DMS79 (cell line): ENCODE results near the gene MAP4K4.

ENCODE experiments used
- DNase-seq: peaks from one replicate; lab custom pipeline; 2025; lab: John Stamatoyannopoulos, UW

Gene MAP4K4

DNA sequence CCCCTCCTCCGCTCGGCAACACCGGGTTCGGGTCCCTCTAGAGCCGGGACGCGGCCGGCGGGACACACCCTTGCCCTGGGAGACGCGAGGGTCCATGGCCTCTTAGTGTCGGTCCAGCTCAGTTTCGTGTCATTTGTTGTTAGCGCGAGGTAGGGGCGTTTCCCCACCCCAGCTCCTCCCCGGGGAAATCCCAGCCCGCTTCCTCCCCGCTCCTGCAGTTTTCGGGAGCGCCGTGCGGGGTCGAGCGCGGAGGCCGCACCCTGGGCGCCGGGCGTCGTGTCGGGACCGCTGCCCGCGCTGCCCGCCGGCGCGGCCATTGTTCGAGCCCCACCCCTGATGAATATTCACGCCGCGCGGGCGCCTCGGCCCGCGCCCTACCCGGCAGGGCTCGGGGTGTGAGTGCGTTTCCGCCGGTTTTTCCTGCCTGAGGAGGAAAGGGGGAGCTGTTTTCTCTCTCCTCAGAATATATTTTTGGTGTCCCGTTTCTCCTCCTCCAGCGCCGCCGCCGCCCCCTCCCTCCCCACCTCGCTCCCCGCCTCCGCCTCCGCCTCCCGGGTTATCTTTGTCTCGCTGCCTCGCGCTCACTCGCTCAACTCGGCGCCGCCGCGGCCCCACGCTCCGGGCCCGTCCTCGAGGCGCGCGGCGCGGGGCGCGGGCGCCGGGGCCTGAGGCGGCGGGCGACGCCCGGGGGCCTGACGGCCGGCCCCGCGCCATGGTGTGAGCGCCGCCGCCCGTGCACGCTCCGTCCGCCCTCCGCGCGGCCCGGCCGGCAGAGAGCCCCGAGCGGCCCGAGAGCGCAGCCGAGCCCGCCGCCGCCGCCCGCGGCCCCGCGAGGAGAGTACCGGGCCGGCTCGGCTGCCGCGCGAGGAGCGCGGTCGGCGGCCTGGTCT lies at the start of gene MAP4K4:
MAP4K4 (plus strand) TSS at position 584 of the 890 bp plus-strand sequence. CDS start 374 bp downstream, outside the sequence.
- DNase-seq: peak; percentile 32

DNA sequence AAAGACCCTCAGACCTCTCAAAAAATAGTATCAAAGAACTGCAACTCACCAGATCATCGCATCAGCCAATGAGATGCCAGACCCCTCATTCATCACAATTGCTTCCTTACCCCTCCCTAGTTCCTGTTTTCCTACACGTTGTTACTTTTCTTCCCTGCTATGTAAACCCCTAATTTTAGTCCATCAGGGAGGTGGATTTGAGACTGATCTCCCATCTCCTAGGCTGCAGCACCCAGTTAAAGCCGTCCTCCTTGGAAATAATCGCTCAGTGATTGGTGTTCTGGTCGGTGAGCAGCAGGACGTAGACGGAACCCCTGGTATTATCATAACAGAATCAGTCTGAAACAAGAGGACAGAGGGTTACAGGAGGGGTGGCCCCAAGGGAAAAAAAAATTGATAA lies 44.0 kb upstream of the MAP4K4 start:
- DNase-seq: no peak

DNA sequence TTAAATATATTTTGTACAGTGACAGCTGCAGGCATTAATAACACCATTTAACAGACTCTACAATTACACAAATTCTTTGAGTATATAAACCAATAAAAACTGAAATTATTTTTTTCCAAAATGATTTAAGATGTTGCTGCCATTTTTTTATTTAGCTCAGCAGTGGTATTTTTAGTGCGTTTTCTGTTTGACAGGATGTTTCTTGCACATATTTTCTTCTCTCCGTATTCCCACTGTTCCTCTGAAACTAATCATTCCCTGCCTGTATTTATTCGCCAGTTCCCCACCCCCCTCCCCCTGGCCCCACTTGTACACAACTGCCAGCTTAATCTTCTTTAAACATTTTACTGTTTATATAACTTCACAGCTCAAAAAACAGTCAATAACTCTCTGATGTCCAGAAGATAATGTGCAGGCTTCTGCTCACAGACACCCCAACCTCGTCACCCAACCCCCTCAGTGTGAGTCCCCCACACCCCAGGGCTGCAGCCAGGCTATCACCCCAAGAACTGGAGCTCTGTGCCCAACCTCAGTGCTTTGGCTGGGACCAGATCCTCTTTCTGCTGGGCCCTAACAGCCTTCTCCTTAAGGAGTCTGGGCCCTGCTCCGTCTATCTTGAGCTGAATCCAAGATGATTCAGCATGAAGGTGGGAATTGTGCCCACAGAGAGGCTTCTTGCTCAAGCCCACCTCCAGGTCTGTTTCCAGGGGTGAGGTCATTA lies 41.6 kb upstream of the MAP4K4 start:
- DNase-seq: no peak

DNA sequence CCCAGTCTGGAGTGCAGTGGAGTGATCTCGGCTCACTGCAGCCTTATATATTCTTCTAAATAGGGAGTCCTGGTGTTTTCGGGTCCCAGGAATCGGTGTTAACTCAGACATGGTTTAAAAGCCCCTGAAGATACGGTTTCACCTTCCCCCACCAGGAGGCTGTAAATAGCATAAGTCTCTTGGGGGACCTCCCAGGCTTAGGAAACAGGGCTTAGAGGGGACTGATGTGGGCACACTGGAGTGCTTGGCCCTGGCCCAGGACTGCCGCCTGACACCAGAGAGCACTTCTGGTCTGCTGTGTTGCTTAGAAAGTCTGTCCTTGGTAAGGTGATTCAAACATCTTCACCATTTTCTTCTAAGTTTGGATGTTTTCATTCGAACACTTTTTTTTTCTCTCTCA lies 39.7 kb upstream of the MAP4K4 start:
- DNase-seq: no peak

DNA sequence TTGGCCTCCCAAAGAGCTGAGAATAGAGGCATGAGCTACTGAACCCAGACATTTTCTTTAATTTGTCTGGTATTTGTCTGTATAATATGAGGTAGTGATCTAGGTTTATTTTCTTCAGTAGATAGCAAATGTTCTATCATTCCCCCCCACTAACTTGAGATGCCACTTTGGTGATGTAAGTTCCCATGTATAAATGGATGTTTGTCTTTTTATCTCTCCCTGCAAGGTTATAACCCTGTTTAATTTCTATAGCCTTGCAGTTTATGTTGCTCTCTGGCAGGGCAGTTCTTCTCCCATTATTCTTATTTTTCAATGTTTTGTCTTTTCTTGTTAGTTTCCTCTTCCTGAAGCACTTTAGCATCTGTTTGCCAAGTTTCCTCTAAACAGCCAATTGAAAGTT lies 39.1 kb upstream of the MAP4K4 start:
- DNase-seq: no peak

DNA sequence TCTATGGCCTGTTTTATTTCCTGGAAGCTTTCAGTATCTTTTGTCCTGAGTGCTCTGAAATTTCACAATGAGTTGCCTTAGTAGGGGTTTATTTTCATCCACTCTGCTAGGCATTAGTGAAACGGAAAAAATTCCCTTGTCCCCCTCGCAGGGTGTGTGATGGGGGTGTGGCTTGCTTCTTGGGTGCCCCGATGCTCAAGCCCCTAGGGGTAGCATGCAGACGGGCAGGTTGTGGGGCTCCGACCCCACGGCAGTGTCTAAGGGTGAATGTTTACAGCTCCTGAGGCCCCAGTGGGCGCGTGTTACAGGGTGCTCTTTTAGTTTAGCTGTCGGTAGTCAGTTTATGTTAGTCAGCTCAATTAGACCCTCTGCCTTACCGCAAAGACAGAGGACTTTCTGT lies 32.2 kb upstream of the MAP4K4 start:
- DNase-seq: no peak

DNA sequence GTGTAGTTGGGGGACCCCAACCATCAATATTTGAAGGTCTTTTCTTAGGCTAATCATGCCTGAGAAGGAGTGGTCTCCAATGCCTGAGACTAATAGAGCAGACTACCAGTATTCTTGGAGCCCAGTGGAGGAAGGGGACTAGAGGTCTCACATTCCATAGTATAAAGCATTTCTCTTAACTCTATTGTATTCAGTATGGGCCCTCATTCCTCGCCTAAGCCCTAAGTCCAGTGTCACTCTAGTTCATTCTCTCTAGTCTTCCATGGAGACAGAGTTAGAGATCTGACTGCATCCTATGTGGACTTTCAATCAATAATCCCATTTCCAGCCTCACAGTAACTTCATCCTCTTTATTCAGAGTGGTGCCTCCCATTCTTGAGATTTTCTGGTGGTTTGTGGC lies 29.7 kb upstream of the MAP4K4 start:
- no peak for DNase-seq

DNA sequence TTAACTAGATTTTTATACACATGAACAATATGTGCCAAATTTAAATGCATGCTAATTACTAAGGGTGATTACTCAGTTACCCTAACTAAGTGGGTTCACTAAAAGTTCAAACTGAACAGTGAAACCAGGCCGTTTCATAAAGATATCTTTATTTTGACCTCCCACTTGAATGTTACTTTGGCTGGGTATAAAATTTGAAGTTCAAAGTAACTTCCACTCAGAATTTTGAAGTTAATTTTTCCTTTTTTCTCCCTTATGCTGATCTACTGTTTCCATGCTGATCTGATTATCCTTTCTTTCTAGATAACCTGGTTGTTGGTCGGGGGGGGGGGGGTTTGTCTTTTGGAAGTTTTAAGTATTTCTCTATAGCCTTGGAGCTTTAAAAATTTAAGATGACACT lies 25.5 kb upstream of the MAP4K4 start:
- no peak for DNase-seq

DNA sequence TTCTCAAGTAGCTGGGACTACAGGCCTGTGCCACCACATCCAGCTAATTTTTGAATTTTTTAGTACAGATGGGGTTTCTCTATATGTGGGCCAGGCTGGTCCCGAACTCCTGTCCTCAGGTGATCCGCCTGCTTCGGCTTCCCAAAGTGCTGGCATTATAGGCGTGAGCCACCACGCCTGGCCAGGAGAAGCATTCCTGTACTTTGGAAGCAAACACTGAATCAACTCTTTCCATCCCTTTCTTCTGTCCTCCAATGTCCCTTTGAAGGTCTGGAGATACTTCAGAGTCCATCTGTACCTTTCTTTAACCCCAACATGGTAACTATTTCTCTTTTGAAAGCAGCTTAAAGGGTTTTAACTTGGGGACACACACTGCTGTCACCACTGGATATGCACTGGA lies 23.6 kb upstream of the MAP4K4 start:
- no peak for DNase-seq

DNA sequence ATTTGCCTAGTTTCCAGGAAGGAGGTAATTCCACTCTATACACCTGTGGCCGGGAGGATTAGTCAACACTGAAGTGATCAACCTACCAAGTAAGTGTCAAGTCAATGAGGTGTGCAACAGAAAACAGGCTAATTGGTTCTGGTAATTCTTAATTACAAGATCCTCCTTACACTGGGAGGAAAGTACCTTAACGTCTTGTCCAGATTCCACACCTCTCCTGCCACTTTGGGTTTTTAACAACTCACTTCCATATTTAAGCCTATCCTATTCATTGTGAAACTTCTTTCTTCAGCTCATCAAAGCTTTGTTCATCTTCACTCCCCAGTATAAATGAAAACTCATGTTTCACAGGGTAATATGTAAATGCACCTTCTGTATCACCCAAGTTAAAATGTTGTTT lies 22.0 kb upstream of the MAP4K4 start:
- DNase-seq: no peak

DNA sequence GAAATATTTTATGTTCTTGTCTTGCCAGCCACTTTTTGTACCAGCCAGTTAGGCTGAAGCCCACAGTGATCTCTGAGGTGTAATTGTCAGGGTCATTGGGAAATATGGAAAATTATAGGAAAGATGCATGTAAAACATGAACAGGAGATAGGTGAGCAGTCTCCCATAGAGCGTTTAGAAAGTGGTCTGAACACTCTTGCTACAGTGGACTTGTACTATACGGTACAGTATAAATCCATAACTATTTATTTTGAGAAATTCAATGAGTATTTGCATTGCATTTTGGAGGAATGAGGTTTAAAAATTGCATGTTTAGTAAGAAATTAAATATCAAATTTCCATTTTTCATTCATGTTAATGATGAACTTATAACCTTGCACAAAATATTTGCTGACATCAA lies 20.8 kb upstream of the MAP4K4 start:
- DNase-seq: no peak

DNA sequence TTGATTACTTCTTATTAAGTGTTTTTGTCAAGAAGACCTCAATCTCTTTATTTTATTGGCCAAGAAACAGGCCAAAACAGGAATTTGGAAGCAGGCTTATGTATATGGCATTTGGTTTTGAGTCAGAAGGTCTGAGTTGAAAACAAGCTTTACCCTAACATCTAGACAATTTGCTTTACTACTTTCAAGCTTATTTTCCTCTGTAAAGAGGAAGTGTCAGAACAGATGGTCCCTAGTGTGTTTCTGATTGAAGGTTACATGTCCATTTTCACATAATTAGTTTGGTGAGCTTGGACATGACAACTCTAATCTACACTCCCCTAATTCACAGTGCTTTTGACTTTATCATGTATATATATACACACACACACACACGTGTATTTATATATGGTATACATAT lies 19.8 kb upstream of the MAP4K4 start:
- DNase-seq: no peak

DNA sequence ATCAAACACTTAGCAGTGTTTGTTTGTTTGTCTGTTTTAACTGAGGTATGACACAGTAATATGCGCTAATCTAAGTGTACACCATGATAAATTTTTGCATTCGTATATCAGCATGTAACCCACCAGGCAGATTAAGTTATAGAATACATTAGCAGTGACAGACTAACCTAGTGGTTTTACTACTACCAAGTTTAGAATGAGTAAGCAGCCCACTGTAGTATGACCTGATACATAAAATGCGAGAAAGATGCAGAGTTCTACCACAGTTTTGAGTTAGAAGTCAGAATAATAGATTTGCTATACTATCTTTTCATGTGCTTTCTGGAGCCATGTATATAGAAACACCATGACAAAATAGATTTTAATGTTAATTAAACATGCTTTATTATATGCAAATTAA lies 19.1 kb upstream of the MAP4K4 start:
- no peak for DNase-seq

DNA sequence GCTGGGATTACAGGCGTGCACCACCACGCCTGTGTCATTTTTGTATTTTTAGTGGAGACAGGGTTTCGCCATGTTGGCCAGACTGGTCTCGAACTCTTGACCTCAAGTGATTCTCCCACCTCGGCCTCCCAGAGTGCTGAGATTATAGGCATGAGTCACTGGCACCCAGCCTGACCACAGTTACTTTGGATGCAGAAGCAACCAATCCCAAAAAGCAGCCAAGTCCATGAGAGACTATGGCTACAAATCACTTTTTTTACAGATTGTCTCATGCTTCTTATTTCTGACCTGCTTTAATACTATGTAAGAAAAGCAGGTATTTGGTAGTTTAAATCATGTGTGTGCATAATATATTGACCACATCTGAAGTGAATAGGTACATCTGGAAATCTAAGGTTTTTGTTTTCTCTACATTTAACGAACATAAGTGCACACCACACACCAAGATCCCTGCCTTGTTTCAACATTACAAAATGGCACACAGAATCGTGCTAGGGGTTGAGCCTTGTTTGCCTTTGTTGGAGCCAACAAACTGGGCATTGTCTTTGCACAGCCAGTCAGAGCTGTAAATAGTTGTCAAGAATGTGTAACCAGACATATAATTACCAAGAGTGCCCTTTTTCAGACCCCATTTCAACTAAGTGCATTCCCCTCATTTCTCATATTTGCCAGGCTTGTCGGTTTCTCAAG lies 18.3 kb upstream of the MAP4K4 start:
- no peak for DNase-seq

DNA sequence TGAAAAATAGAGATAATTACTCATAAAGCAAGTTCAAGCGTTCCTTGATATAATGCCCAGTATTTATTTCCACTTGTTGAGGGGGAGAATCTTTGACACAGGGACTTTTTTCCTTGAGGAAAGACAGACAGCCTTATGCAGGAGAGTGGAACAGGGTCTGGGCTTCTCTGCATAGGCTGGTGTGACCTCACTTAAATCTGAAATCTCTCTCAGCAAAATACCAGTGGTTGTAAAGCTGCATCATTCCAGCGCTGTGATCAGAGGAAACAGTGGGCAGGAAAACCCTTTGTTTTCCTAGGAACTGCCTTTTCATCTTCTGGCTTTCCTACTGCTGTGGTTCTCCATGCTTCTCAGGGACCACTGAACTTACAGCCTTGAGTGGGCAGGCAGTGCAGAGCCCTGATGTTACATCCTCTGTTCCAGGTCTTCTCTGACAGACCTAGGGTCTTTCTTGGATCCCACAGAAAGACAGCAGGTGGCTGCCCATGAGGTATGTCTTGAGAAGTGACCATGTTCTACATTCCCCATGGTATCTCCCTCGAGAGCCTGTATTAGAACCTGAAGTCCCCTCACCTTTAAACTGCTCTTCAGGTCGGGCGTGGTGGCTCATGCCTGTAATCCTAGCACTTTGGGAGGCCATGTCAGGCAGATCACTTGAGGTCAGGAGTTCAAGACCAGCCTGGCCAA lies 17.6 kb upstream of the MAP4K4 start:
- DNase-seq: no peak

DNA sequence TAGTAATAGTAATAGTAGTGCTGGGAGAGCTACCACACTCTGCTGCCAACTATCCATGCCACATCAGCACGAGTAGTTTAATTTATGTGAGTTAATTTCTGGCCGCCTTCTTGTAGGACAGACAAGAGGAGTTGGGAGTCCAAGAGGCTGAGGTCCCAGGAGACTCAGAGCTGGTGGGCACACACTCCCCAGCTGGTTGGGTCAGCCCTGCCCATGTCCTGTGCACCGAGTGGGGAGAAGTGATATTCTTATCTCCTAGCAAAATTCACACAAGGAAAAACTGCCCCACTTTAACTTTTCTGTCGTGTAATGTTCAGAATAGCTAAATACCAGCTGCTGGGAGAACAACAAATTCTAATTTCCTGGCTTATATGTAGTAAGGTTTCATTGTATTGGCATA lies 15.2 kb upstream of the MAP4K4 start:
- no peak for DNase-seq

DNA sequence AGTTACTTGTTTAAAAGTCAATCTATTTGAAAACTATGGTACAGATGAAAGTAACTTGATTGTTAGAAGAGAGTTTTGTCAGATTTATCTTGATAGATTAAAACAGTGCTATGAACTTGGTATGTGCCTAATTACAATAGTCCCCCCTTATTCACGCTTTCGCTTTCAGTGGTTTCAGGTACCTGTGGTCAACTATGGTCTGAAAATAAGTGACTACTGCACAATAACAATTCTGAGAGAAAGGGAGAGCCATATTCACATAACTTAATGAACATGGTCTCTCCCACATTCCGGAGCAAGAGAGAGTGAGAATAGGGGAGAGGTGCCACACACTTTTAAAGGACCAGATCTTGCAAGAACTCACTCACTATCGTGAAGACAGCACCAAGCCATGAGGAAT lies 13.2 kb upstream of the MAP4K4 start:
- no peak for DNase-seq

DNA sequence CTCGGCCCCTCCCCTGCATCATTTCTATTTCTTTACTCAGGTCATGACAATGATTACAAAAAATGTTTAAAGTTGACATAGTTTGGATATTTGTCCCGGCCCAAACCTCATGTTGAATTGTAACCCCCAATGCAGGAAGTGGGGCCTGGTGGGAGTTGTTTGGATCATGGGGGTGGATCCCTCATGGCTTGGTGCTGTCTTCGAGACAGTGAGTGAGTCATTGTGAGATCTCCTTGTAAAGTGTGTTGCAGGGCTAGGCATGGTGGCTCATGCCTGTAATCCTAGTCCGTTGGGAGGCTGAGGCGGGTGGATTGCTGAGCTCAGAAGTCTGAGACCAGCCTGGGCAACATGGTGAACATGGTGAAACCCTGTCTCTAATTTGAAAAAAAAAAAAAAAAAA lies 9.2 kb upstream of the MAP4K4 start:
- DNase-seq: no peak

DNA sequence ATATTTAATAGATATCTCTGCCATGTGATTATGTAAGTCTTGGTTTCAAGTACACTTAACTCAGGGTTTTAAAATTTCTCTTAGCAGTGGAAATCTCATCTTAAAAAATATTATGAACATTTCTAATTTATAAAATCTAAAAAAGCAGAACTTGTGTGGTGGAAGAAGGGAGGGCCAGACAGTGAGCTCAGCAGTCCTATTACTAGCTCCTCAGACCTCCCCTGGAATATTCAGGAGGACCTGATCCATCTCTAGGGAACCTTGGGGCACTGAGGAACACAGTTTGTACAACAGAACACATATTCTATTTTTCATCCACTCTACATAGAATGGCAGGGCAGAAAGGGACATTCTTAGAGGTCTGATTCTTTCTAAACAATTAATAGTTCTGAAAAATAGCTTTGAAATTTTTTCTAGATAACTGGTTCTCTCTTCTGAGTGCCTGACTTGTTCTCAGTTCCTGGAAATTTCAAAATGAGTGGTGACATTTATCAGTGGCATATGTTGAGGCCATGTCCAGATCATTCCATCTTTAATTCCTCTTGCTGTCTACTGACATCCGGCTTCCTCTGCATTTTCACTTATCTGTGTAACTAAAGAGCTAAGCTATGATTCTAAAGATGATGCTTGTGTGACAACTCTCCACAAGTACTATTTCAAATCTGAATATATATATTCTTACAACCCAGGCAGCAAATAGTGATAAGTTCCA lies 8.2 kb upstream of the MAP4K4 start:
- DNase-seq: no peak

DNA sequence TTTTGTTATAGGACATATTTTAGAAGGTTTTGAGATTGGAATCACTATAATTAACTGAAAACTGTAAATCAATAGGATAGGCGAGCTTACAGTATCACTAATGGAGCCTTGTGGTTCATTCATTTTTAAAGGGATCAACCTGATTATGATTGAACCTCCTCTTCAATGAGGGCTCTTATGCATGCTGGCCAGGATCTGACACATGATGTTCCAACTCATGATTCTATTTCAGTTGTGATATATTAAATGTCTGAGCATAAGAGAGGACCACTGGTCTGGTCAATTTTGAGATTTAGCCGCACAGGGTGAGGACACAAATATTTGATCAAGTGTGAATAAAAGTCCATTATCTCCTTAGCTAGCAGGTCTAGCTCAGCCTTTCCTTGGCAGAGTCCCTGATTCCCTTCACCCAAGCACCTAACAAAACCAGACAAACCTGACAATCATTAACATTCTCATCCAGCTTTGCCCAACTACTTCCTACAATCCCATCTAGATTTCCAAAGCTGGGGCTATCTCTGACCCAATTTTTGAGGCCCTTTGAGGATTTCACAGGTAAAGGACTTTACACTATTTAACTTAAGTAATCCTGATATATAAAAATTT lies 6.9 kb upstream of the MAP4K4 start:
- no peak for DNase-seq

DNA sequence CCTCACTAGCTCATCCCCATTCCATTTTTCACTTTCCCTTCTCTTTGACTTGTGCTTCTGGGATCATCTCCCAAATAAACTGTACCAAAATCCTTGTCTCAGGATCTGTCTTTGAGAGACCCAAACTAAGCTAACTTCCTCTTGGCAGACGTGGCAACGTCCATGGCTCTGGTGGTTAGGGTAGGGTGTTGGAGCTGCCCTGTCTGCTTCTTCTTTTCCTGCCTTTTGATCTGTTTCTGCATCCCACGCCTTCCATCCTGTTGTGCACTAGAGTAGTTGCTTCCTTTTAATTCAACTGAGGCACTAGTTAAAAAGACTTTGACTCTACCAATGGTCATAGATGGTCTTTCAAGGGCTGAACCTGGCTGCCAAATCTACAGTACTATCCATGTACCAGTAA lies 5.5 kb upstream of the MAP4K4 start:
- DNase-seq: no peak
